Activated B cell treated with CpG ODN at 0.5 μM for 24 hours (primary cell): ENCODE data around the gene DAPL1. TPM values are rescaled to one million over a fixed set of nuclear protein-coding genes. Genes with fewer than 3 reads are reported as not detected.
"Not testable (repeated sequence)": the region's sequence is repeated elsewhere in the genome, so short reads cannot be mapped to it uniquely, and the experiment has no call there.

Source experiments
- ATAC-seq: fragments of 200-7000 bp; cut with Tn5 transposase; one replicate; pipeline ENCODE4 v1.10.0; 2021; ENCODE audit warnings: low read depth, mild to moderate bottlenecking, moderate library complexity
- CTCF ChIA-PET: fragments of 350-600 bp; sonication (Branson Sonifier 250); formaldehyde crosslinking; loops from one replicate; lab custom pipeline; 2021; ENCODE audit warnings: antibody characterized with exemption; lab: Charles Lee
- POLR2A ChIA-PET: fragments of 350-600 bp; sonication (Branson Sonifier 250); formaldehyde crosslinking; loops from one replicate; lab custom pipeline; 2021; ENCODE audit warnings: antibody characterized with exemption; lab: Charles Lee
- DNase-seq: peaks from one replicate; pipeline ENCODE4 v3.0.0; 2022
- H3K27ac Mint-ChIP-seq: one replicate; pipeline ENCODE4 v1.8.0; 2020; ENCODE audit warnings: mixed read lengths
- H3K27me3 Mint-ChIP-seq: one replicate; pipeline ENCODE4 v1.8.0; 2021; ENCODE audit warnings: mixed read lengths
- H3K36me3 Mint-ChIP-seq: one replicate; pipeline ENCODE4 v1.8.0; 2021; ENCODE audit warnings: low read depth, mixed read lengths
- H3K4me1 Mint-ChIP-seq: one replicate; pipeline ENCODE4 v1.8.0; 2021; ENCODE audit warnings: mixed read lengths
- H3K4me3 Mint-ChIP-seq: one replicate; pipeline ENCODE4 v1.8.0; 2020; ENCODE audit warnings: mild to moderate bottlenecking, mixed read lengths
- H3K9me3 Mint-ChIP-seq: one replicate; pipeline ENCODE4 v1.8.0; 2020; ENCODE audit warnings: mixed read lengths
- intact Hi-C: fragments of 100-400 bp; cut with micrococcal nuclease; formaldehyde crosslinking; loops from one replicate; pipeline ENCODE4 v1.15.1; 2024
- total RNA-seq: library from RNA; stranded (reverse); gene quantifications from 2 replicates; pipeline ENCODE4 v1.2.3, GENCODE V29; 2022

DAPL1 gene
- total RNA-seq, 1 donor from 2014 or later: not detected

- DNase-seq, H3K4me1 Mint-ChIP-seq, CTCF ChIA-PET, POLR2A ChIA-PET, H3K27me3 Mint-ChIP-seq, H3K36me3 Mint-ChIP-seq, ATAC-seq, H3K27ac Mint-ChIP-seq, H3K4me3 Mint-ChIP-seq, H3K9me3 Mint-ChIP-seq, intact Hi-C loops: not testable (repeated sequence)
Observed at GRCh38 chr2:158861626-158862025, 66.5 kb downstream of the DAPL1 start.

- H3K4me3 Mint-ChIP-seq, H3K9me3 Mint-ChIP-seq, H3K4me1 Mint-ChIP-seq, H3K27me3 Mint-ChIP-seq, CTCF ChIA-PET, intact Hi-C loops, H3K36me3 Mint-ChIP-seq, POLR2A ChIA-PET, H3K27ac Mint-ChIP-seq, DNase-seq, ATAC-seq: not testable (repeated sequence)
Observed at GRCh38 chr2:158865469-158865868, 70.4 kb downstream of the DAPL1 start.

Other genes with a start within 250 kb of the DAPL1 start
- gene TANC1, start 173.3 kb downstream of the DAPL1 start, total RNA-seq: 0.02 TPM in 1 of 2 replicates, not detected in the other